SK-N-MC (cell line): Measurements from ENCODE around the gene GOLT1A.

Source experiments
- EZH2 ChIP-seq: fragments of 200-600 bp; sonication (generic); IDR thresholded peaks from one replicate; pipeline ENCODE4 v1.6.1; 2017; ENCODE audit warnings: antibody characterized with exemption
- POLR2AphosphoS5 ChIP-seq: IDR thresholded peaks from 2 replicates; pipeline ENCODE4 v1.6.1; 2012; ENCODE audit warnings: mild to moderate bottlenecking, low read depth, low read length, borderline replicate concordance

- TF ChIP-seq POLR2AphosphoS5, result no peak
- TF ChIP-seq EZH2, result no peak
Measured at GRCh38 chr1:204251926-204252689, 38.3 kb upstream of the GOLT1A start.
